IMR-90 (cell line): ENCODE measurements around the gene HAAO.

Source experiments
- CHD1 ChIP-seq: IDR thresholded peaks from 2 replicates; pipeline ENCODE4 v1.6.1; 2012; ENCODE audit warnings: low read depth, low read length, improper control_type of control experiment
- CTCF ChIP-seq: conservative IDR thresholded peaks from 2 replicates; pipeline ENCODE4 v1.5.1; 2012; ENCODE audit warnings: mild to moderate bottlenecking, low read depth, low read length, improper control_type of control experiment
- FOS ChIP-seq: fragments of 150-350 bp; IDR thresholded peaks from 2 replicates; pipeline ENCODE4 v1.6.1; 2016; ENCODE audit warnings: low read depth, low read length
- MAFK ChIP-seq: IDR thresholded peaks from 2 replicates; pipeline ENCODE4 v1.6.1; 2012; ENCODE audit warnings: low read depth, low read length, improper control_type of control experiment
- MAZ ChIP-seq: IDR thresholded peaks from 2 replicates; pipeline ENCODE4 v1.6.1; 2012; ENCODE audit warnings: low read depth, mild to moderate bottlenecking, low read length, improper control_type of control experiment, moderate library complexity, borderline replicate concordance
- POLR2A ChIP-seq: IDR thresholded peaks from 2 replicates; pipeline ENCODE4 v1.6.1; 2012; ENCODE audit warnings: mild to moderate bottlenecking, low read depth, low read length
- RAD21 ChIP-seq: IDR thresholded peaks from 2 replicates; pipeline ENCODE4 v1.6.1; 2012; ENCODE audit warnings: low read length, improper control_type of control experiment
- SMC3 ChIP-seq: fragments of 150-350 bp; IDR thresholded peaks from 2 replicates; pipeline ENCODE4 v1.6.1; 2016; ENCODE audit warnings: low read depth, mild to moderate bottlenecking, antibody characterized with exemption, low read length, moderate library complexity
- TF ChIP-seq, protein P1 (sequence below): fragments of 150-350 bp; IDR thresholded peaks from 2 replicates; pipeline ENCODE4 v1.6.1; 2016; ENCODE audit warnings: low read depth, mild to moderate bottlenecking, low read length, moderate library complexity, borderline replicate concordance

GRCh38 chr2:42787788-42788477 lies 4.5 kb downstream of the HAAO start:
- TF ChIP-seq FOS (no peak), CTCF (no peak), CHD1 (no peak), RAD21 (no peak), POLR2A (no peak), SMC3 (no peak), MAZ (no peak), MAFK (no peak)
- TF ChIP-seq, protein P1, sequence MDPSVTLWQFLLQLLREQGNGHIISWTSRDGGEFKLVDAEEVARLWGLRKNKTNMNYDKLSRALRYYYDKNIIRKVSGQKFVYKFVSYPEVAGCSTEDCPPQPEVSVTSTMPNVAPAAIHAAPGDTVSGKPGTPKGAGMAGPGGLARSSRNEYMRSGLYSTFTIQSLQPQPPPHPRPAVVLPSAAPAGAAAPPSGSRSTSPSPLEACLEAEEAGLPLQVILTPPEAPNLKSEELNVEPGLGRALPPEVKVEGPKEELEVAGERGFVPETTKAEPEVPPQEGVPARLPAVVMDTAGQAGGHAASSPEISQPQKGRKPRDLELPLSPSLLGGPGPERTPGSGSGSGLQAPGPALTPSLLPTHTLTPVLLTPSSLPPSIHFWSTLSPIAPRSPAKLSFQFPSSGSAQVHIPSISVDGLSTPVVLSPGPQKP, result no peak
